NK-92 (cell line): ENCODE results near the gene TALDO1.

Experiments used
- DNase-seq: peaks from one replicate; lab custom pipeline; 2025; ENCODE audit not compliant: unreplicated experiment; lab: John Stamatoyannopoulos, UW

Gene TALDO1

GRCh38 chr11:767238-767637 is 20.0 kb downstream of the TALDO1 start:
- no peak for DNase-seq

DNA sequence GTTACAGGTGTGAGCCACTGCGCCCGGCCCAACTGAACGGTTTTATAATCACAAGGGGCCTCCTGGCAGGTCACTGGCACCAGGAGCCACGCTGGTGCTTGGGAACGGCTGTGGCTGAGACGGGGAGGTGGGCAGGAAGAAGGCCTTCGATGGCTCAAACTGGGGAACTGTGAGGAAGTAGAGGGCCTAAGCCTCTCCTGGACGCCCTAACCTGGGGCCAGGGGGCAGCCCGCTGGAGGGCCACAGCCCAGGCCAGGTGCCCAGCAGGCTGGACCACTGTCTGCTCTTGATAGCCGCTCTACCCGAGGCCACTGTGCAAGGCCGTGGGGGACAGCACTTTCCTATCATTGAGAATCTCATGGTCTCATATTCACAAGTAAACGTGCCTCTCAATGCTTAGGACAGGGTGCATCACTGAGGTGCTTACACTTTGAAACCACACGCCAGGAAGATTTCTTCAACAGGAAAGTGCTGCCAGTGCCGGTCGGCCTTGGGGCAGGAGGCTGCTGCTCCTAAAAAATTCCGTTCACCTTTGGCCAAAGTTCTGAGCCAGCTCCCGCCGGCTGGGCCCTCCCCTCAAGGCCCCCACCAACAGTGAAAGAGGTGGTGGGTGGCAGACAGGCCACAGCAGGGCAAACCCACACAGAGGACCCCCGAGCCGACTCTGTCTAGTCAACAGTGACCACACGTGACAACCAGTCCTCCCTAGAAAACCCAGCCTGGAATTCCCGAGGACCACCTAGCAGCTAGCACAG is 22.8 kb downstream of the TALDO1 start:
- no peak for DNase-seq

GRCh38 chr11:770642-771616 is 23.7 kb downstream of the TALDO1 start:
- no peak for DNase-seq

GRCh38 chr11:771617-772204 is 24.4 kb downstream of the TALDO1 start:
- no peak for DNase-seq

GRCh38 chr11:772429-773390 is 25.4 kb downstream of the TALDO1 start:
- no peak for DNase-seq

GRCh38 chr11:773425-773824 is 26.2 kb downstream of the TALDO1 start:
- DNase-seq = no peak

GRCh38 chr11:773830-774229 is 26.6 kb downstream of the TALDO1 start:
- no peak for DNase-seq

GRCh38 chr11:774873-775592 is 27.8 kb downstream of the TALDO1 start:
- no peak for DNase-seq

DNA sequence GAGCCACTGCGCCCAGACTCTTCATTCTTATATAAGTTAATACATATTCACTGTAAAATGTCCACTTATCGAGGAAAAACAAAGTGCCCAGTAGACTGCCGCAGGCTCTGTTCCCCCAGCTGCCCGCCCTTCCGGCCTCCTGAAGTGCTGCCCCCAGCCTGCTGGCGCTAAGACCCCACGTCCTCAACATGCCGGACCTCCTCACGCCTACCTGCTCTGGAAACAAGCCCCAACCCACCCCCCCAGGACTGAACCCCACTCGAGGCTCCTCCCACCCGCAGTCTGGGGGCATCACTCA is 28.9 kb downstream of the TALDO1 start:
- DNase-seq = no peak

DNA sequence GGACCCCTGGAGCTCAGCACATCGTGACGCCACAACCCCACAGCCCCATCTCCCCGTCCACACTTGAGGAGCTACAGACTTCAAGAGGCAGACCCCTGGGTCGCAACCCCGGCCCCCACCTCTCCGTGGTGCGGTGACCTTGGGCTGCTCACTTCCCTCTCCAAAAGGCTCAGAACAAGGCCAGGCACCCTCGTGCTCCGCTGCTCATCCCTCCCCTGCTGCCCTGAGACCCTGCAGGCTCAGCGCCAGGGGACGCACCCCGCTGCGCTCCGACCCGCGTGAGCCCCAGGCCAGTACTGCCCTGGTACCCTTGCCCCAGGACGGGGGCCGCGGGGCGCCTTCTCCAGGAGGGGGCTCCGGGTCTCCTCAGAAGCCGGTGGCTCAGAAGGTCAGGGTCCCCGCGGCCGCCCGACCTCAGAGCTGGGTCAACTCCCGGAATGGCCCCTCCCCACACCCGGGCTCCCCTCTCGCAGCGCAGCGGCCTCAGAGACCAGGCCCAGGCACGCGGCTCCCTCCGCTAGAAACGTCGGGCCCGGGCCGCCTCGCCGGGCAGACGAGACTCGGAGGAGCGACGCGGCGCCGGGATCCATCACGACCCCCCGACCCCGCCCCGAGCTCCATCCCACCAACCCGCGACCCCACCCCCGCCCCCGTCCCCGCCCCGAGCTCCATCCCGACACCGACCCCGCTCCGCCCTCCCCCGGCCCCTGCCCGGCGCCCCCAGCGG is 29.5 kb downstream of the TALDO1 start:
- no peak for DNase-seq

DNA sequence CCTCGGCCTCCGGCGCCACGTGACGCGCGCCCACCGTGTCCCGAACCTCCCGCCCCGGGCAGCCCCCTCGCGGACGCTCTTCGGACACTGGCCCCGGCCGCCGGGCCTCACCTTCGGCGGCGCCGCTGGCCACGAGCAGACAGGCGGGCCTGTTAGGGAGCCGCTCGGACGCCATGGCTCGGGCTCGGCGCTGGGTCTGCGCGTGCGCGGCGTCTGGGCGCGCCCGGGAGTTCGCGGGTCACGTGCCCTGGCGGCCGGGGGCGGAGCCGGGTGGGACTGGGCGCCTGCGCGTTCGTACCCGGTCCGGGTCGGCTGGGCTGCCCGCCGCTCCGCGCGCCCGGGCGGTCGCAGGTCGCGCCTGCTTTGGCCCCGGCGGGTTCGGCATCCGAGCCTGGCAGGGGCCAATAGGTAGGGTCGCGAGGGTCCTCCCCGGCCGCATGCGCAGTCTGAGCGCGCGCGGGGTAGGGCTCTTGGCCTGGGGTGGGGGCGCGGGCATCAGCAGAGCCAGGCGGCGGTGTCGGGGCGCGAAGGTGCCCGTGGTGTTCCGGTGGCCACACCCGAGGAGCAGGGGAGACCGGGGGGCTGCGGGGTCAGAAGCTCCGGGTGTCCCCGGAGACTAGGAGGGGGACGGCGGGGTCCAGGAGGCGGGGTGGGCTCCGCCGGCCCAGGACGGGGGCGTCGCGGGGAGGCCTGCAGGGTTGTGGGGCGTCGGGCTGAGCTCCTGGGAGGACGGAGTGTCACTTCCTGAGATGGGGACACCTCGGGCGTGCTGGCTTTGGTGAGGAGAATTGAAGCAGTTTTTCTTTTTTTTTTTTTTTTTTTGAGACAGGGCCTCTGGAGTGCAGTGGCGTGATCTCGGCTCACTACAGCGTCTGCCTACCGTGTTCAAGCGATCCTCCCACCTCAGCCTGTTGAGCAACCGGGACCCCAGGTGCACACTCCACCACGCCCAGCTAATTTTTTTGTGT is 30.3 kb downstream of the TALDO1 start, which contains the start of gene GATD1:
Gene GATD1 (minus strand): TSS at position 200 of the 968 bp plus-strand sequence. CDS start 25 bp downstream, at position 175.
- DNase-seq = peak; percentile 58

GRCh38 chr11:778976-779954 is 32.0 kb downstream of the TALDO1 start:
- DNase-seq = no peak

- no peak for DNase-seq
These were observed 32.8 kb downstream of the TALDO1 start for GRCh38 chr11:779955-780532.

DNA sequence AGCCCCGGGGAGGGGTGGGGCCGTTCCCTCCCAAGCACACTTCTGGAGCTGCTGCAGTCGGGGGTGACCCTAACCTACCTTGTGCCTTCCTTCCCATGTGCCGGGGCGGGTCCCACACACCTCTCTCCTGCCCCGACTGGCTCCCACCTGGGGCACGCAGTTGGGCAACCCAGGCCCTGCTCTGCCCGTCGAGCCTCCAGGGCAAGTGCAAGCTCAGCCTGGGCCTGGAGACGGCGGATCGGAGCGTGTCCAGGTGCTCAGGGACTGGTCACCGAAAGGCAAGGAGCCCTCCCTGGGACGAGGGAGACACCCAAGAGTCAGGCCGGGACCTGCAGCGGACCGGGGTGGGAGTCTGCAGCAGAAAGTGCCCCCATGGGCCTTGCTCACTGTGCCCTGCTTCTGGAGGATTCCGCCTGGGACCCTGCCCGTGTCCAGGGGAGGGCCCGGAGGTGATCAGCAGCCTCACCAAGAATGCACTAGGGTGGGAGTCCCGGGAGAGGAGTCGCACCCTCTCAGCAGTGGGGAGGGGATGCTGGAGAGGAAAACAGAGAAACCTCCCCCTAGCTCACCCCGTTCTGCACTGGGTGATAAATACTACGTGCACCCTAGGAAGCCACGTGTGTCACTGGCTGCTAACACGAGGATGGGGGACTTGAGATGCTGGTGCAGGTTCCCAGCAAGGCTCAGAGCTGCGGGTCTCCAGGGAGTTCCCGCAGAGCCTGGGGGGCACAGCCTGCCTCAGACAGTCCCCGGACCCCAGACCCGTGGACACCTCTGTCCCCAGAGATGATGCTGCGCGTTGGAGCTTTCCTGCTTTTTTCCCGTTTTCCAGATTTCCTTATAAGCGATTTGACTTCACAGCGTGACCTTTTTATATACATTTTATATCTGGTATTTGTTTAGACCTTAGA is 35.3 kb downstream of the TALDO1 start:
- no peak for DNase-seq

DNA sequence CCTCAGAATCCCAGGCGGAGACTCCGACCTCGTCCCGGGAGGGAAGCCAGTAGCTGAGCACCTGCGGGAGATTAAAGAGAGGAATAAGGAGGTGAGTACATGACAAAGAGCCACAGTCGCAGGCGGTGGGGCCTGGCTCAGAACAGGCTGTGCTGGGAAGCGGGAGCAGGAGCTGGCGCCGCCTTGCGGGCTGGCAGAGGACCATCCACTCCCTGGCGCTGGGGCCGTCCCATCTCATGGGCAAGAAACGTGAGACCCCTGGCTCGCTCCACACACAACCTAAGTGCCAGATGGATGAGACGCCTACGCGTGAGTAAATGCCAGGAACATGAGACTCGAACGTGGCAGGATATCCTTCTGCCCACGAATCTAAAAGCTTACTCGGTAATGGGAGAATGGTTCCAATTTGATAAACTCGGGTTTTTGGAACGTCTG is 36.3 kb downstream of the TALDO1 start:
- no peak for DNase-seq
